GM19043 (cell line): ENCODE results near the gene GADL1.

Source experiments
- ATAC-seq: cut with Tn5 transposase; IDR thresholded peaks from one replicate; pipeline ENCODE4 v1.9.1; 2021; ENCODE audit warnings: low read depth; ENCODE audit not compliant: unreplicated experiment

Gene GADL1

DNA sequence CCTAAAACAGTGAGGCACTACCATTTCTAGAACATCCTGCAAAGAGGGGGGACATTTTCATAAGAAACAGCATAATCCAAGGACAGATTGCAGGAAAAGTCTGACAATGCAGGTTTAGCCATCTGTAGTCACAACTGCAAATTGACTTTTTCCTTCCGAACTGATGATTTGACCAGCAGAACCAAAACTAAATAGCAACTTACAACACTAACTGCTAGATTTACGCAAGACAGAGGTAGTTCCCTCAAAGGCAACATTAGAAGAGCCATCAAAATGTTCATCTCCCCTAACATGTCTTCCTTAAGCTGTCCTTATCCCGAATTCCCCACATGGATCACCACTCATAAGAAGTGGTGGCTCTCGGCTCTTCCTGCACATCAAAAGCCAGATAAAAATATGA lies 129.6 kb downstream of the GADL1 start:
- ATAC-seq: no peak

GRCh38 chr3:30764281-30764680 lies 130.2 kb downstream of the GADL1 start:
- ATAC-seq: no peak

- no peak for ATAC-seq
These were observed 133.1 kb downstream of the GADL1 start for GRCh38 chr3:30761374-30761773.

- ATAC-seq: no peak
These were observed 133.7 kb downstream of the GADL1 start for GRCh38 chr3:30760737-30761136.

GRCh38 chr3:30760040-30760695 lies 134.3 kb downstream of the GADL1 start:
- ATAC-seq: no peak

GRCh38 chr3:30756218-30756617 lies 138.2 kb downstream of the GADL1 start:
- no peak for ATAC-seq

GRCh38 chr3:30754426-30754825 lies 140.0 kb downstream of the GADL1 start:
- no peak for ATAC-seq

- no peak for ATAC-seq
These were observed 140.7 kb downstream of the GADL1 start for GRCh38 chr3:30753766-30754165.

DNA sequence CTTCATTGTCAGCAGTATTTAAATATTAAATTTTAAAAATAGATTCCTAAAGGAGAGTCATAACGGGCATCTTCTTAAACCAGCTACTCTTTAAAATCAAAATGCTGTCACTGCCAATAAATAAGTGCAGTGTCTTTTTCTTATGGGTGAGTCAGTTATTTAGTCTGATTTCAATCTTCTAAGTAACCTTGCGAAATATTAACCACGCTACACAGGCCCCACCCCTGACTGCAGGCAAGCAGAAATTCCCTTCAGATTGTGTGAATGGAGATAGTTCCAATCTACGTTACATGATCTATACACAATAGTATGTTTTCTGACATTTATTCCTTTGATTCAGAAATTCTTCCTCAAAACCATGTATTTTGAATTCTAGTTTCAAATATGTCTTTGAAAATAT lies 141.5 kb downstream of the GADL1 start:
- ATAC-seq: no peak

- no peak for ATAC-seq
These were observed 142.0 kb downstream of the GADL1 start for GRCh38 chr3:30752491-30752890.

DNA sequence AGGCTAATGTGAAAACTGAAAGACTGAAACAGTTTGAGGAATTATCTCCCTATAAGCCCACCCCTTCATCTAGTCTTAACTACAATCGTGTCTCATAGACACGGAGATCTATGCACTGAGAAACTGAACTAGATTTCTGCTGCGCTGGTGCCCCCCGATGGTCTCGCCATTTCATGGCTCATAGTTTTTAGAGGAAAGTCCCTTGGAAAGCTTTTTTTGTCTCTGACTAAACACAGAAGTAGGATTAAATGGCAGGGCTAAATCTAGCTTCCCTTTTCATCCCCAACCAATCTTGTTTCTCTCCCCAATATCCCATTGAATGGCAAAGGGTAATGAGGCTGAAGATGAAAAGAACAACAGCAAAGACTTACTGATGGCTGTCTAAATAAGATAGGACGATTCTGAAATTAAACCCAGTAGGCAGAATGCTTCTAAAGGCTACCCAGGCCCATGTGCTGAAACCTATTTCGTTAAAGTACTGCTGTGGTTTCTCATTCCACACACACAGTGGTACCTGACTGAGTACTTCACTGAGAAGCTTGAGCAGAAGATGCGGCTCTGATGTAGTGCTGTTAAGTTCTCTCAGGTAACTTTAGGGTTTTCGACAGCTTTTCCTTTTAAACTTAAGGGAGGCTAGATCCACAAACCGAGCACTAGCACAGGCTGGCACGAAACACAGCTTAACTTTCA lies 142.7 kb downstream of the GADL1 start:
- peak; percentile 51 for ATAC-seq

GRCh38 chr3:30750967-30751366 lies 143.5 kb downstream of the GADL1 start:
- no peak for ATAC-seq

GRCh38 chr3:30749230-30749629 lies 145.2 kb downstream of the GADL1 start:
- ATAC-seq: no peak

GRCh38 chr3:30747771-30748281 lies 146.6 kb downstream of the GADL1 start:
- no peak for ATAC-seq

DNA sequence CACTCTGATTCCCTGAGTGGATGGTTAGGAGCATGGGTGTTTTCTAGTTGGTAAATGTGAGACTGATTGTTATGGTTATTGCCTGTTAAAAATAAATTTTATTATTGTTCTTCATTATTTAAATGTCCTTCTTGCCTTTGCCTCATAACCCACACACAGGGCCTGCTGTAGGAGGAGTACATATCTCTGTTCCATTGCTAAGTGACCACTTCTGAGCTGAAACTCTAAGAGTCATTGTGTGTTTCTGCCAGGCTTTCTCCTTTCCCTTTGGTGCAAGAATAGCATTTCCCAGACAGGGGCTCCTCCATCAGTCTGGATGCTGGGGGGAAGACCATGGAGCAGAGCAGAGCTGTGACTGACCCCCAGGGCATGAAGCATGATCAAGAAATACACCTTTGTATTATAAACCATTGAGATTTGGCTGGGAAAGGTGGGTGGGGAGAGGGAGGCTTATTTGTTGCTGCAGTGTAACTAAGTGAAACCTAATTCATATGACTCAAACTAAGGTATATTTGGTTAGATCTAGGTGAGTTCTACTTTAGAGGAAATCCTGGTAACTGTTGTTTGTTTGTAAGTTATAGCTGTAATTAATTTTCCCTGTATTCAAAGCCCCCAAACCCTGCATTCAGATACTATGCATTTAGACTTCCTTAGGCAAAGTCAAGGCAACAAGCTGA lies 150.7 kb downstream of the GADL1 start:
- ATAC-seq: no peak

- ATAC-seq: no peak
These were observed 151.5 kb downstream of the GADL1 start for GRCh38 chr3:30742796-30743619.

DNA sequence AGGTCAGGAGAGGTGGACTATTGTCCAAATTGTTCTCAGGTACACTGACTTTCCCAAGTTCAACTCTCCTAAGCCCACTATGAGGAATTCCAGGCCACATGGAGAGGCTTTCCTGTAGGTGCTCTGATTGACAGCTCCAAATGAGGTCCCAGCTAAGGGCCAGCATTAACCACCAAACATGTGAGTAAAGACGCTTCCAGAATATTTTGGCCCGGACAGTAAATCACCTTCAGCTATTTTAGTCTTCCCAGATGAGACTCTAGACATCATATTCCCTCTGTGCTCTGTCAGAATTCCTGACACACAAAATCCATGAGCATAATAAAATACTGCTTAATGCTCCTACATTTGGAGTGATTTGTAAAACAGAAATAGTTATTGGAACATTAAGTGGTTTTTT lies 152.6 kb downstream of the GADL1 start:
- ATAC-seq: no peak

- ATAC-seq: no peak
These were observed 155.9 kb downstream of the GADL1 start for GRCh38 chr3:30738605-30739004.

GRCh38 chr3:30737743-30738499 lies 156.5 kb downstream of the GADL1 start:
- ATAC-seq: no peak

GRCh38 chr3:30733696-30734095 lies 160.8 kb downstream of the GADL1 start:
- ATAC-seq: no peak
